Ishikawa (cell line): ENCODE measurements around the gene CT55.

Source experiments
- CEBPB ChIP-seq: IDR thresholded peaks from 2 replicates; pipeline ENCODE4 v1.6.1; 2012
- CREB1 ChIP-seq: IDR thresholded peaks from 2 replicates; pipeline ENCODE4 v1.6.1; 2012; ENCODE audit warnings: low read depth
- EGR1 ChIP-seq: IDR thresholded peaks from 2 replicates; pipeline ENCODE4 v1.6.1; 2012
- EP300 ChIP-seq: IDR thresholded peaks from 2 replicates; pipeline ENCODE4 v1.6.1; 2012; ENCODE audit warnings: borderline replicate concordance
- MAX ChIP-seq: IDR thresholded peaks from 2 replicates; pipeline ENCODE4 v1.6.1; 2012
- NFIC ChIP-seq: IDR thresholded peaks from 2 replicates; pipeline ENCODE4 v1.6.1; 2012
- RAD21 ChIP-seq: IDR thresholded peaks from 2 replicates; pipeline ENCODE4 v1.6.1; 2012; ENCODE audit warnings: low read depth
- REST ChIP-seq: IDR thresholded peaks from 2 replicates; pipeline ENCODE4 v1.6.1; 2012; ENCODE audit warnings: low read depth, mild to moderate bottlenecking
- TAF1 ChIP-seq: IDR thresholded peaks from 2 replicates; pipeline ENCODE4 v1.6.1; 2012; ENCODE audit warnings: low read depth, mild to moderate bottlenecking
- TEAD4 ChIP-seq: IDR thresholded peaks from 2 replicates; pipeline ENCODE4 v1.6.1; 2012
- USF1 ChIP-seq: IDR thresholded peaks from 2 replicates; pipeline ENCODE4 v1.6.1; 2012
- YY1 ChIP-seq: IDR thresholded peaks from 2 replicates; pipeline ENCODE4 v1.6.1; 2012; ENCODE audit warnings: low read depth

- TF ChIP-seq EGR1 (no peak), CREB1 (no peak), MAX (no peak), RAD21 (no peak), EP300 (no peak), TAF1 (no peak), REST (no peak), CEBPB (no peak), USF1 (no peak), TEAD4 (no peak), YY1 (no peak), NFIC (no peak)
Observed at GRCh38 chrX:135112743-135113142, 58.5 kb downstream of the CT55 start.
